Measurements from ENCODE around the gene CHD3. TPM values are rescaled to one million over a fixed set of nuclear protein-coding genes. Genes with fewer than 3 reads are reported as not detected.
A peak's percentile ranks its signal among the peaks of the same experiment; 100 is the strongest.

The CHD3 gene
- total and polyA plus RNA-seq, 2 of the 13 experiments (the other 11 are each of a cell fraction or from before 2014, with no cell fraction given) = 2.7 to 3.7 TPM

GRCh38 chr17:7851438-7852261 is 36.9 kb upstream of the CHD3 start (continued):
- TF ChIP-seq ZNF546 (CRISPR knock-in tag; conservative IDR thresholded peaks at IDR 0.05) (0 out of 2 replicates have a peak, but pooled peaks have one; percentile 37), TBX2 (CRISPR knock-in tag; IDR thresholded peaks at IDR 0.05; ENCODE audit: borderline replicate concordance) (peak; percentile 61; the same call in 1 of the 2 replicates), RAD21 (CRISPR knock-in tag; IDR thresholded peaks at IDR 0.05) (peak; percentile 96), MLX (CRISPR knock-in tag; IDR thresholded peaks at IDR 0.05) (no peak)
- TF ChIP-seq, protein P1, sequence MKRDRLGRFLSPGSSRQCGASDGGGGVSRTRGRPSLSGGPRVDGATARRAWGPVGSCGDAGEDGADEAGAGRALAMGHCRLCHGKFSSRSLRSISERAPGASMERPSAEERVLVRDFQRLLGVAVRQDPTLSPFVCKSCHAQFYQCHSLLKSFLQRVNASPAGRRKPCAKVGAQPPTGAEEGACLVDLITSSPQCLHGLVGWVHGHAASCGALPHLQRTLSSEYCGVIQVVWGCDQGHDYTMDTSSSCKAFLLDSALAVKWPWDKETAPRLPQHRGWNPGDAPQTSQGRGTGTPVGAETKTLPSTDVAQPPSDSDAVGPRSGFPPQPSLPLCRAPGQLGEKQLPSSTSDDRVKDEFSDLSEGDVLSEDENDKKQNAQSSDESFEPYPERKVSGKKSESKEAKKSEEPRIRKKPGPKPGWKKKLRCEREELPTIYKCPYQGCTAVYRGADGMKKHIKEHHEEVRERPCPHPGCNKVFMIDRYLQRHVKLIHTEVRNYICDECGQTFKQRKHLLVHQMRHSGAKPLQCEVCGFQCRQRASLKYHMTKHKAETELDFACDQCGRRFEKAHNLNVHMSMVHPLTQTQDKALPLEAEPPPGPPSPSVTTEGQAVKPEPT (CRISPR knock-in tag; IDR thresholded peaks at IDR 0.05; ENCODE audit: low read depth) = no peak

DNA sequence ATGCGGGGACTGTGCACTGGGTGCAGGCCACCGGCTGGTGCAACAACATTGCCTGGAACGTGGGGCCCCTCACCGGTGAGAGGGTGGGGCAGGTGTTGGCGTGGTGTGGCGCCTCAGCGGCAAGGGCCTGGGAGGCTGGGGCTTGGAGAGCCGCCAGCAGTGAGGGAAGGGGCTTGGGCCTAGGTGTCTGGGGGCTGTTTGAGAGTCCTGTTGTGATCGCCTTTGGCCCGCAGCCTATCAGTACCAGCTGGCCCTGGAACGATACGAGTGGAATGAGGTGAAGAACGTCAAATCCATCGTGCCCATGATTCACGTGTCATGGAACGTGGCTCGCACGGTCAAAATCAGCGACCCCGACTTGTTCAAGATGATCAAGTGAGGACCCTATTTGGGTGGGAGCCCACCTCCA is 36.3 kb upstream of the CHD3 start:
- no peak overlapping the region for H2AFZ ChIP-seq (ENCODE audit: low read length)
- H3K36me3 ChIP-seq (replicated peaks in 1 of 2; ENCODE audit: control insufficient read depth in 1 of 2, insufficient read depth in 2 of 2, low read length in 2 of 2) = peaks cover 27 to 42% of the 10 kb centered on the region in 2 experiments
- CTCF ChIA-PET (ENCODE audit: low intra/inter-chr PET ratio, low total read pairs) = interaction anchor here (1.2 to 2.7 kb wide), 4 partner anchors 17 to 45 kb away, joined by 4 to 28 read pairs (median 5); no protein-coding TSS in a partner anchor
- ATAC-seq (no peak), FAIRE-seq (no peak), DNase-seq (ENCODE audit: low spot score) (no peak)
- H3K4me3 ChIP-seq (replicated peaks in 1 of 3; ENCODE audit: insufficient read depth in 1 of 3, low read depth in 2 of 3, low read length in 3 of 3) = no peak overlapping the region
- no peak overlapping the region for H3K27ac ChIP-seq (ENCODE audit: extremely low read length, insufficient read depth, low read length)
- H3K4me2 ChIP-seq (ENCODE audit: low read depth, low read length) = no peak overlapping the region
- no peaks in the 10 kb centered on the region for H3K79me2 ChIP-seq (ENCODE audit: insufficient read depth, low read length)
- peaks cover 7% of the 10 kb centered on the region for H4K20me1 ChIP-seq (ENCODE audit: insufficient read depth, low read length)
- BruUV-seq (replicated peaks) = no TSS peak
- TF ChIP-seq ZNF768 (CRISPR knock-in tag; IDR thresholded peaks at IDR 0.05) (no peak), ZNF552 (CRISPR knock-in tag; IDR thresholded peaks at IDR 0.05; ENCODE audit: borderline replicate concordance) (no peak), RBAK (CRISPR knock-in tag; IDR thresholded peaks at IDR 0.05) (no peak), ATF1 (CRISPR knock-in tag; IDR thresholded peaks at IDR 0.05) (no peak), ZNF691 (CRISPR knock-in tag; IDR thresholded peaks at IDR 0.05; ENCODE audit: borderline replicate concordance, low read depth) (no peak), MLX (CRISPR knock-in tag; IDR thresholded peaks at IDR 0.05) (no peak), ZEB1 (IDR thresholded peaks at IDR 0.05; ENCODE audit: insufficient replicate concordance, low read depth) (no peak), EEA1 (CRISPR knock-in tag; IDR thresholded peaks at IDR 0.05; ENCODE audit: borderline replicate concordance) (0 out of 2 replicates have a peak, but pooled peaks have one; percentile 8), ZNF598 (CRISPR knock-in tag; IDR thresholded peaks at IDR 0.05; ENCODE audit: borderline replicate concordance) (0 out of 2 replicates have a peak, but pooled peaks have one; percentile 12)
- no peak overlapping the region for H3K9ac ChIP-seq (ENCODE audit: insufficient read depth, low read depth, low read length)
- intact Hi-C loops (cut with micrococcal nuclease; ENCODE audit: unreplicated experiment) = no loop called here
- H3K27me3 ChIP-seq (ENCODE audit: control insufficient read depth in 1 of 2, insufficient read depth in 2 of 2, low read length in 2 of 2) = no peaks in the 10 kb centered on the region
- in situ Hi-C loops (cut with HindIII; ENCODE audit: extremely low pct_ligation_motif_present, low pct_unique_long_range_greater_than_20kb) = no loop called here
- 98% methylated on average over 18 of the region's 20 CpGs for WGBS (ENCODE audit: low lambda C conversion rate)
- no peaks in the 10 kb centered on the region for H3K9me3 ChIP-seq (ENCODE audit: low read length)
- peaks cover 15% of the 10 kb centered on the region for H3K4me1 ChIP-seq (ENCODE audit: insufficient read depth, low read length)
- POLR2A ChIA-PET = no interaction called here
